HG03565 (cell line): ENCODE results near the gene PRAC1.

ENCODE experiments used
- ATAC-seq: cut with Tn5 transposase; IDR thresholded peaks from one replicate; pipeline ENCODE4 v1.9.1; 2021; ENCODE audit warnings: mild to moderate bottlenecking, moderate library complexity; ENCODE audit not compliant: unreplicated experiment

The PRAC1 gene

GRCh38 chr17:48747445-48748363 lies 25.4 kb upstream of the PRAC1 start:
- no peak for ATAC-seq

- no peak for ATAC-seq
Observed at GRCh38 chr17:48746916-48747444, 24.7 kb upstream of the PRAC1 start.

- ATAC-seq = no peak
Observed at GRCh38 chr17:48745381-48746275, 23.3 kb upstream of the PRAC1 start.

GRCh38 chr17:48740537-48740936 lies 18.2 kb upstream of the PRAC1 start:
- ATAC-seq = no peak

GRCh38 chr17:48738803-48739526 lies 16.6 kb upstream of the PRAC1 start:
- ATAC-seq = no peak

- ATAC-seq = no peak
Observed at GRCh38 chr17:48738424-48738802, 16.1 kb upstream of the PRAC1 start.

GRCh38 chr17:48737330-48738043 lies 15.2 kb upstream of the PRAC1 start:
- ATAC-seq = no peak

GRCh38 chr17:48735062-48735351 lies 12.7 kb upstream of the PRAC1 start:
- no peak for ATAC-seq

GRCh38 chr17:48734333-48735061 lies 12.2 kb upstream of the PRAC1 start:
- ATAC-seq = no peak

- no peak for ATAC-seq
Observed at GRCh38 chr17:48733632-48734328, 11.5 kb upstream of the PRAC1 start.

- no peak for ATAC-seq
Observed at GRCh38 chr17:48732688-48733629, 10.6 kb upstream of the PRAC1 start.

- no peak for ATAC-seq
Observed at GRCh38 chr17:48731355-48731754, 9.0 kb upstream of the PRAC1 start.

GRCh38 chr17:48730240-48730550 lies 7.9 kb upstream of the PRAC1 start:
- ATAC-seq = no peak

- no peak for ATAC-seq
Observed at GRCh38 chr17:48729335-48730239, 7.3 kb upstream of the PRAC1 start.

GRCh38 chr17:48728232-48729231 lies 6.2 kb upstream of the PRAC1 start, which contains the start of gene HOXB13:
Gene HOXB13, minus strand, starts transcription at chr17:48728750. Its CDS starts 157 bp downstream, at chr17:48728593.
- ATAC-seq = no peak
